ENCODE results near the gene SSX5. TPM values are rescaled to one million over a fixed set of nuclear protein-coding genes. Genes with fewer than 3 reads are reported as not detected.
"Not testable (repeated sequence)": the region's sequence is repeated elsewhere in the genome, so short reads cannot be mapped to it uniquely, and the experiment has no call there.

SSX5 gene, protein sequence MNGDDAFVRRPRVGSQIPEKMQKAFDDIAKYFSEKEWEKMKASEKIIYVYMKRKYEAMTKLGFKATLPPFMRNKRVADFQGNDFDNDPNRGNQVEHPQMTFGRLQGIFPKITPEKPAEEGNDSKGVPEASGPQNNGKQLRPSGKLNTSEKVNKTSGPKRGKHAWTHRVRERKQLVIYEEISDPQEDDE
- not detected for total RNA-seq

DNA sequence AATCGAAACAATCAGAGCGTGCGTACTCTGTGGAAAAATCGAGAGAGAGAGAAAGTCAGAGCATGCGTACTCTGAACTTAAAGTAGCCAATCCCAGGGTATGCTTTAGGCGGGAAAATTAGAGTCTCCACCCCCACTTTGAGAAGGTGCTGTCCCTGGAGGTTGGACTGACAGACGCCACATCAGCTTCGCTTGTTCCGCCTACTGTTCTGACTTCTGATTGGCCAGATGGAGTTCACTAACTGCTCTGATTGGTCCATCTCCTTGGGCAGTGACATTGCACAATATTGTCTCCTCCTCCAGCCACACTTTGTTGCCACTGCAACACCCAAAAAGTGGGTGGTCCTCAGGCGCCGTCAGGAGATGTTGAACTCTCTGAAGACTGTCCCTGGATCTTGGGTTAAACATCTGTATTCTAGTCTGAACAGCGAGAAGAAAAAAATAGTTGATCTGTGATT lies at the start of gene SSX5:
TSS of gene SSX5 (minus strand) at position 51 of the 457 bp plus-strand sequence. CDS start 1,437 bp downstream, outside the sequence.
- Mint-ChIP-seq H3K9me3 (no peaks in the 10 kb centered on the region), H3K36me3 (no peaks in the 10 kb centered on the region), H3K4me3 (no peak within 1 kb of the TSS), H3K27ac (no peak within 1 kb of the TSS), H3K27me3 (peaks cover 0 to 13% of the 10 kb centered on the region in 2 donors), H3K4me1 (ENCODE audit: low read depth in 2 of 2) (no peaks in the 10 kb centered on the region)
- DNase-seq (ENCODE audit: low spot score) (no peak), ATAC-seq (no peak)

DNA sequence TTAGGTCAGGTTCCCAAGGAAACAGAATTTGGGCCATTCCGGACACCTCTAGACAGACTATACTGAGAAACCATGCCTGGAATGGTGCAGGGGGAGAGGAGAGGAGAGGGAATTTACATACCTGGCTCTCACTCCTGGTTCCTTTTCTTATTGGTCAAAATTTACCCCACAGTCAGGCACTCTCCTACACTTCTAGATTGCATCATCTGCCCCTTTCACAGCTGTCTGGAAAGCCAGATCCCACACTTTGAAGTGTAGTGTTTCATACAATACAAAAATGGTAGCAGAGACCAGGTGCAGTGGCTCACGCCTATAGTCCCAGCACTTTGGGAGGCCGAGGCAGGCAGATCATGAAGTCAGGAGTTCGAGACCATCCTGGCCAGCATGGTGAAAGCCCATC lies 27.6 kb upstream of the SSX5 start:
- not testable (repeated sequence) for H3K27me3 Mint-ChIP-seq; H3K4me3 Mint-ChIP-seq; H3K36me3 Mint-ChIP-seq; H3K9me3 Mint-ChIP-seq; H3K27ac Mint-ChIP-seq; DNase-seq (ENCODE audit: low spot score); ATAC-seq; H3K4me1 Mint-ChIP-seq (ENCODE audit: low read depth in 2 of 2)

DNA sequence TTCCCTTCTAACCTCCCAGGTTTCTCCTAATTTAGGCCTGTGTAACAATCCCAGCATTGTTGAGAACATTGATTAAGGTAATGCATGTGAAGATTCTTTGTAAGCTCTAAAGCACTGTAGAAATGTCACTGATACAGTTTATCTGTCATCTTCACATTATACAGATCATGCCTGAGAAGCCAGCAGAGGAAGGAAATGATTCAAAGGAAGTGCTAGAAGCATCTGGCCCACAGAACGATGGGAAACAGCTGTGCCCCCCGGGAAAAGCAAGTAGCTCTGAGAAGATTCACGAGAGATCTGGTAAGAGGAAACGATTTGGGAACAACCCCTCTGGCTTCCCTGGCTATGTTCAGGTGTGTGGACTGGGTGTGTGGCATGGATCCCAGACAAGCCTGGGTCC lies 17.7 kb upstream of the SSX5 start:
- H3K4me3 Mint-ChIP-seq; H3K36me3 Mint-ChIP-seq; H3K4me1 Mint-ChIP-seq (ENCODE audit: low read depth in 2 of 2); H3K9me3 Mint-ChIP-seq; DNase-seq (ENCODE audit: low spot score); ATAC-seq; H3K27ac Mint-ChIP-seq: not testable (repeated sequence)
- peaks cover 7 to 22% of the 10 kb centered on the region in 2 donors for H3K27me3 Mint-ChIP-seq

DNA sequence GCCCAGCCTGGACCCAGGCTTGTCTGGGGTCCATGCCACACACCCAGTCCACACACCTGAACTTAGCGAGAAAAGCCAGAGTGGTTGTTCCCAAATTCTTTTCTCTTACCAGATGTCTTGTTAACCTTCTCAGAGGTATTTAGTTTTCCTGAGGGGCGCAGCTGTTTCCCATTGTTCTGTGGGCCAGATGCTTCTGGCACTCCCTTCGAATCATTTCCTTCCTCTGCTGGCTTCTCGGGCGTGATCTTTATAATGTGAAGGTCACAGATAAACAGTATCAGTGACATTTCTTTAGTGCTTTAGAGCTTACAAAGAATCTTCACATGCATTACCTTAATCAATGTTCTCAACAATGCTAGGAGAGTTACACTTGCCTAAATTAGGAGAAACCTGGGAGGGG lies 6.6 kb downstream of the SSX5 start:
- not testable (repeated sequence) for H3K36me3 Mint-ChIP-seq; H3K4me1 Mint-ChIP-seq (ENCODE audit: low read depth in 2 of 2); H3K27ac Mint-ChIP-seq; H3K4me3 Mint-ChIP-seq; ATAC-seq; DNase-seq (ENCODE audit: low spot score); H3K9me3 Mint-ChIP-seq
- H3K27me3 Mint-ChIP-seq: peaks cover 16 to 19% of the 10 kb centered on the region in 2 donors

DNA sequence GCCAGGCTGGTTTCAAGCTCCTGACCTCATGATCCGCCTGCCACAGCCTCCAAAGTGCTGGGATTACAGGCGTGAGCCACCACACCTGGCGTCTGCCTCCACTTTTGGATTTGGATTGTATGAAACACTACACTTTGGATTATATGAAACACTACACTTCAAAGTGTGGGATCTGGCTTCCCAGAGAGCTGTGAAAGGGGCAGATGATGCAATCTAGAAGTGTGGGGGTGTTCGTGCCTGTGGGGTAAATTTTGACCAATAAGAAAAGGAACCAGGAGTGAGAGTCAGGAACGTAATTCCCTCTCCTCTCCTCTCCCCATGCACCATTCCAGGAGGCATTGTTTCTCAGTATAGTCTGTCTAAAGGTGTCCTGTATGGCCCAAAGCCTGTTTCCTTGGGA lies 14.7 kb downstream of the SSX5 start:
- H3K36me3 Mint-ChIP-seq: not testable (repeated sequence)
- H3K27me3 Mint-ChIP-seq: peaks cover 12 to 23% of the 10 kb centered on the region in 2 donors

DNA sequence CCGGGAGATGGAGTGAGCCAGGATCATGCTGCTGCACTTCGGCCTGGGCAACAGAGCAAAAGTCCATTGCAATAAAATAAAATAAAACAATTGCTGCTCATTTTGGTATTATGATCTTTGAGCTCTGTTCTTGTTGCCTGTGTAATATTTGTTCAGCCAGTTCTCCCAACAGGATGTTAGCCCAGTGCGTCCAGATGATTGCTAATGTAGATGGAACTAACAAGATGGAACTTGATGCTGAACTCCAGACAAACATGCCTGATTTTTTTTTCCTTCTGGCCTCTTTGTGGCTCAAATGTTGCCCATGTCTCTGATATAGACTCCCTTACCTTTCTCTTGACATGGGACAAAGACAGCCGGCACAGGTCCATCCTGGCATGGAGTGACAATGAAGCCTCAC lies 15.8 kb downstream of the SSX5 start:
- Mint-ChIP-seq H3K4me1 (ENCODE audit: low read depth in 2 of 2) (no peaks in the 10 kb centered on the region), H3K36me3 (no peaks in the 10 kb centered on the region), H3K9me3 (no peaks in the 10 kb centered on the region), H3K27me3 (peaks cover 8 to 20% of the 10 kb centered on the region in 2 donors), H3K27ac (no peak overlapping the region), H3K4me3 (no peak overlapping the region)
- DNase-seq (ENCODE audit: low spot score): no peak
- no peak for ATAC-seq

More for the DNA sequence above, 14.7 kb downstream of the SSX5 start:
- not testable (repeated sequence) for H3K4me1 Mint-ChIP-seq (ENCODE audit: low read depth in 2 of 2); DNase-seq (ENCODE audit: low spot score); H3K4me3 Mint-ChIP-seq; H3K27ac Mint-ChIP-seq; H3K9me3 Mint-ChIP-seq; ATAC-seq

DNA sequence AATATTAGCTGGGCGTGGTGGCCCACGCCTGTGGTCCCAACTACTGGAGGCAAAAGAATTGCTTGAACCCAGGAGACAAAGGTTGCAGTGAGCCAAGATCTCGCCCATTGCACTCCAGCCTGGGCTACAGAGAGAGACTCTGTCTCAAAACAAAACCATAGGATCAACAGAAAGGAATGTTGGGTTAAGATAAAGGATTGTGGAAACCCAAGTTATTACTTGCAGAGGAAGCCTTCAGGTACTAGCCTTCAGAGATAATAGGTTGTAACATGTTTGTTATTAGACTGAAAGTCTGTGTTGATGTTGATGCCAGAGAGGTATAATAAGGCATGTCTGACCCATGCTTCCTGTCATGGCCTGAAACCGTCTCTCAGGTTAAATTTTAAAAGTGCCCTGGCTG lies 16.9 kb downstream of the SSX5 start:
- no peak for DNase-seq (ENCODE audit: low spot score)
- Mint-ChIP-seq H3K27me3 (peaks cover 0 to 17% of the 10 kb centered on the region in 2 donors), H3K4me1 (ENCODE audit: low read depth in 2 of 2) (no peaks in the 10 kb centered on the region), H3K4me3 (no peak overlapping the region), H3K27ac (no peak overlapping the region), H3K9me3 (no peaks in the 10 kb centered on the region), H3K36me3 (no peaks in the 10 kb centered on the region)
- ATAC-seq: no peak

DNA sequence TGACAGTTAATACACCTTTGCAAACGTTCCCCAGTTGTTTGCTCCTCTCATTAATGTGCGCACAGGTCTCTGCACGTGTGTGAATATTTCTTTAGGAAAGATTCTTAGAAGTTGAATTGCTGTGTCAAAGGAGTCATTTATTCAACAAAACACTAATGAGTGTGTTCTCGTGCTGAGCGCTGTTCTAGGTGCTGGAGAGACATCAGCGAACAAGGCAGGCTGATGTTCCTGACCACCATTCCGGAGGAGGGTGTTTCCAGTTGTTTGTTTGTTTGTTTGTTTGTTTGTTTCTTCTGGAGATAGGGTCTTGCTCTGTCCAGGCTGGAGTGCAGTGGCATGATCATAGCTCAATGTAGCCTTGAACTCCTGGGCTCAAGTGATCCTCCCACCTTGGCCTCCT lies 30.3 kb downstream of the SSX5 start:
- not testable (repeated sequence) for H3K4me3 Mint-ChIP-seq; H3K9me3 Mint-ChIP-seq; H3K36me3 Mint-ChIP-seq; H3K27ac Mint-ChIP-seq; H3K4me1 Mint-ChIP-seq (ENCODE audit: low read depth in 2 of 2); ATAC-seq; DNase-seq (ENCODE audit: low spot score)
- H3K27me3 Mint-ChIP-seq: peaks cover 18 to 28% of the 10 kb centered on the region in 2 donors

DNA sequence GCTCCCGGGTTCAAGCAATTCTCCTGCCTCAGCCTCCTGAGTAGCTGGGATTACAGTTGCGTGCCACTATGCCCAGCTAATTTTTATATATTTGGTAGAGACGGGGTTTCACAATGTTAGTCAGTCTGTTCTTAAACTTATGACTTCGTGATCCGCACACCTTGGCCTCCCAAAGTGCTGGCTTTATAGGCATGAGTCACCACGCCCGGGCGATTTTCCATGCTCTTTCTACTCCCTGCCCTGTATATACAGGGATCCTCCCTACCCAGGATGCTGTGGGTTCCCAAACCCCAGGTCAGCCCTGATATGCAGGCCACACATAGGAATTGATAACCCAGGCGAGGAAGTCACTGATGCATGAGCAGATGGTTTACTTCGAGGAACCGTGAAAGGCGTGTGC lies 31.4 kb downstream of the SSX5 start:
- ATAC-seq (no peak), DNase-seq (ENCODE audit: low spot score) (no peak)
- H3K9me3 Mint-ChIP-seq: no peaks in the 10 kb centered on the region
- H3K4me3 Mint-ChIP-seq: no peak overlapping the region
- H3K27ac Mint-ChIP-seq: no peak overlapping the region
- no peaks in the 10 kb centered on the region for H3K4me1 Mint-ChIP-seq (ENCODE audit: low read depth in 2 of 2)
- peaks cover 18 to 28% of the 10 kb centered on the region in 2 donors for H3K27me3 Mint-ChIP-seq
- no peaks in the 10 kb centered on the region for H3K36me3 Mint-ChIP-seq

DNA sequence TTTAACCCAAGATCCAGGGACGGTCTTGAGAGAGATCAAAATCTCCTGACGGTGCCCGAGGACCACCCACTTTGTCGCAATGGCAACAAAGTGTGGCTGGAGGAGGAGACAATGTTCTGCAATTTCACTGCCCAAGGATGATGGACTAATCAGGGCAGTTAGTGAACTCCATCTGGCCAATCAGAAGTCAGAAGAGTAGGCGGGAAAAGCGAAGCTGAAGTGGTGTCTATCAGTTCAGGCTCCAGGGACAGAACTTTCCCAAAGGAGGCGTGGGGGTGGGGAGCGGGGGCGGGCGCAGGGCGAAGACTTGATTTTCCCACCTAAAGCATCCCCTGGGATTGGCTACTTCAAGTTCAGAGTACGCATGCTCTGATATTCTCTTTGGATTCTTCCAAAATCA lies 40.6 kb downstream of the SSX5 start:
- DNase-seq (ENCODE audit: low spot score) (no peak), ATAC-seq (no peak)
- no peak overlapping the region for H3K27ac Mint-ChIP-seq
- no peaks in the 10 kb centered on the region for H3K36me3 Mint-ChIP-seq
- H3K4me3 Mint-ChIP-seq: no peak overlapping the region
- H3K9me3 Mint-ChIP-seq: no peaks in the 10 kb centered on the region
- H3K27me3 Mint-ChIP-seq: peaks cover 0 to 18% of the 10 kb centered on the region in 2 donors
- H3K4me1 Mint-ChIP-seq (ENCODE audit: low read depth in 2 of 2): no peaks in the 10 kb centered on the region

DNA sequence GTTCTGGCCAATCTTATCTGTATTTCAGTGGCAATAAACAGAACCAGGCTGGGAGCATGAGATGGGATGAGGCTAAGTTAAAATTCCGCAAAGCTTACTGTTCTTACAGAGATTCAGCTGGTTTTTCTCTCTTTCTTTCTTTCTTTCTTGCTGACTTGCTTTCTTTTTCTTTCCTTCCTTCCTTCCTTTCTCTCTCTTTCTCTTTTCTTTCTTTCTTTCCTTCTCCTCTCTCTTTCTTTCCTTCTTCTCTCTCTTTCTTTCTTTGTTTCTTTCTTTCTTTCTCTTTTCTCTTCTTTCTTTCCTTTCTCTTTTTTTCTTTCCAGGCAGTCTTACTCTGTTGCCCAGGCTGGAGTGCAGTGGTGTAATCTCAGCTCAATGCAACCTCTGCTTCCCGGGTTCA lies 41.8 kb downstream of the SSX5 start:
- no peaks in the 10 kb centered on the region for H3K36me3 Mint-ChIP-seq
- H3K4me3 Mint-ChIP-seq: no peak overlapping the region
- no peaks in the 10 kb centered on the region for H3K9me3 Mint-ChIP-seq
- H3K4me1 Mint-ChIP-seq (ENCODE audit: low read depth in 2 of 2): no peaks in the 10 kb centered on the region
- no peak for DNase-seq (ENCODE audit: low spot score)
- H3K27ac Mint-ChIP-seq: no peak overlapping the region
- no peak for ATAC-seq
- peaks cover 0 to 15% of the 10 kb centered on the region in 2 donors for H3K27me3 Mint-ChIP-seq

DNA sequence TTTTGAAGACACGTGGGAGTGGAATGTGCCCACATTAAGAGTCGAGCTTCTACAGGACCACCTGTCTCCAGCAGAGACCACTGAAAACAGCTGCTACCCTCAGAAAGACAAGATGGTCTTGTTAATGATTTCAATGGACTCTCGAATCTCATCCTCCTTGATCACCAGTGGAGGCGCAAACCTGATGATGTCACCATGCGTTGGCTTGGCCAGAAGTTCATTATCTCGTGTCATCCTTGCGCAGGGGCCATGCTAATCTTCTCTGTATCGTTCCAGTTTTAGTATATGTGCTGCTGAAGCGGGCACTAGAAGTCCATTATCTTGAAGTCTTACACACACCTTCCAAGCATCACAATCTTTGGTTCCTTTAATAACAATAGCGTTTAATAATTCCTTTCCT lies 42.8 kb downstream of the SSX5 start:
- DNase-seq (ENCODE audit: low spot score) (no peak), ATAC-seq (no peak)
- H3K9me3 Mint-ChIP-seq: no peaks in the 10 kb centered on the region
- H3K4me3 Mint-ChIP-seq: no peak overlapping the region
- H3K27me3 Mint-ChIP-seq: peaks cover 0 to 16% of the 10 kb centered on the region in 2 donors
- H3K4me1 Mint-ChIP-seq (ENCODE audit: low read depth in 2 of 2): no peaks in the 10 kb centered on the region
- H3K36me3 Mint-ChIP-seq: no peaks in the 10 kb centered on the region
- H3K27ac Mint-ChIP-seq: no peak overlapping the region

DNA sequence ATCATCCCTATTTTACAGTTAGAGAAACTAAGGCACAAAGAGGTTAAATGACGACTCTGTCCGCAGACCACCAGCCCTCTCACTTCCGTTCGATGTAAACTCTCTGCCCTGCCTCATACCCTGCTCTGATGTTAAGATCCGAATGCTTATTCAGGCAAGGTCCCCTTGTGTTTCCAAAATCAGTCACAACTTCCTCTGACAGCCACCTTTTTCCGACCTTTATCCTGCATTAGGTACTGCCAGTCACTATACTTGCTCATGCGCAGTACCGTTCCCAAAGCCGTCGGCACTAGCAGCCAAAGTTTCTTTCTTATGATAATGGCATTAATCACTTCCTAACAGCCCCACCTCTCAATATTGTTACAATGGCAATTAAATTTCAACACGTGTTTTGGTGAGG lies 53.9 kb downstream of the SSX5 start:
- H3K9me3 Mint-ChIP-seq; DNase-seq (ENCODE audit: low spot score); H3K27ac Mint-ChIP-seq; ATAC-seq; H3K4me1 Mint-ChIP-seq (ENCODE audit: low read depth in 2 of 2); H3K36me3 Mint-ChIP-seq; H3K4me3 Mint-ChIP-seq: not testable (repeated sequence)
- peaks cover 0 to 12% of the 10 kb centered on the region in 2 donors for H3K27me3 Mint-ChIP-seq

DNA sequence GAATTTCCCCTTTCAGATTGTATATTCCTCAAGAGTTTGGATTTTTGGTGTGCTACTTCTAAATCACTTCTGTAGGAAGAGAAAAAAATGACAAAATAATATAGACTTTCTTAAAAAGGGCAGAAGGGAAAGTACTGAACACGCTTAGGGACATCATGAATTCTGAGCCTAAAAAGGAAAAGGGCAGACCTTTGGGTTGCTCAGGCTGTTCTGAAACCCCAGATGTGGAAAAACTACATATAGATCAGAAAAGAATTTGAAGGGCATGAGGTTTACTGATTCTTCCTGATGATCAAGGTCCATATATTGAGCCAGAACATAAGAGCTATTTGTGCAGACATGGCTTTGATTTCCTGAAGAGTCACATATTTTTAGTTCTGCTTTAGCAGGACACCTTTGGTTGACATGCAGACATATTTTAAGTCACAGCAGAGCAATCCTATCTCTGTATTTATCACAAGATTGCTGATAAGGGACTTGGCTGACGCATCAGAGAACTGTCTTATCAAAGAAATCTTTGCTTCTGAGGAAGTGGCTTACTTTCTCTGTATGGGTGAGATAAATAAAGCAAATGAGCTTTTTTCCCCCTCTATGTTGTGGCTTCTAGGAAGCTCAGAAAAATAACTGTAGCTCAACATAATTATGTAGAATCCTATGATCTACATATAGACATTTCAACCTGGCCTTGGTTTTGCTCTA lies 54.6 kb downstream of the SSX5 start:
- not testable (repeated sequence) for H3K27me3 Mint-ChIP-seq; DNase-seq (ENCODE audit: low spot score); H3K9me3 Mint-ChIP-seq; H3K4me1 Mint-ChIP-seq (ENCODE audit: low read depth in 2 of 2); H3K27ac Mint-ChIP-seq; H3K4me3 Mint-ChIP-seq; H3K36me3 Mint-ChIP-seq; ATAC-seq
